Kasumi-1 (cell line): ENCODE data around the gene SLC6A13.
"Not testable (repeated sequence)": the region's sequence is repeated elsewhere in the genome, so short reads cannot be mapped to it uniquely, and the experiment has no call there.

Source experiments
- DNase-seq, 2 experiments: peaks; one replicate each; lab custom pipeline; 2025; lab: John Stamatoyannopoulos, UW

SLC6A13 gene

DNA sequence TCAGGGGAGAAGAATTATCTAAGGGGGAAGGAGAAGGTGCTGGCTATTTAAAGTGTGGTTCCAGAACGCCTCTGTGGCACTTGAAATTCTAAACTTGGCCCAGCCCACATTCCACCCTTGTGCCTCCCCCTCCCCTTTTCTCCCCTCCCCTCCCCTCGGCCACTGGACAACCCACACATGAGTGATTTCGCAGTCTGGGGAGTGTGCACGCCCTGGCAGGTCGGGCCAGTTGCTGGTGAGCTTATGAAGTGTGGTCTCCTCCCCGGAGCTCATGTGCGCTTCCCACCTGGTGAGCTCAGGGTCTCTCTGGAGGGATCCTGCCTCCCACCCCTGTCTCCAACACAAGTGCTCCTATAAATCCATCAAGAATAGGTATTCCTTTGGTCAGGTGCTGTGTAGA, at the start of gene SLC6A13:
Gene SLC6A13 (minus strand): TSS at position 20 of the 400 bp plus-strand sequence. CDS start 2,784 bp downstream, outside the sequence.
- DNase-seq = no peak

- no peak for DNase-seq
Observed at GRCh38 chr12:308511-308910, 45.9 kb upstream of the SLC6A13 start.

DNA sequence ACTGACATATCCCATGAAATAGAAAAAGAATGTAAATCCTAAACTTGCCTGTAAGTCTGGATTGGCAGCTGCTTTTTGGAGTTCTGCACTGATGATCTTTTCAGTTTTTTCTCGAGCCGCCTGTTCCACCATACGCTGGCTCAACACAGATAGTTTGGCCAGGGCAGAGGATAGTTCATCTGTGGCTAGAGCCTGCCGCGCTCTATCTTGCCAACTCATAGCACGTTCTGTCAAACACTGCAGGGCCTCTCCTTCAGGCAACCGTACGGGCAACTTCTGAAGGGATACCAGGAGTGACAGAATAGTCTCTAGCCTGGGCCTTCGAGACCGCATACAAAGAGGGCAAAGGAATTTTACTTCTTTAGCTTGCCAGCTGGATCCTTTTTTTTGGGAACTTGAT, 44.8 kb upstream of the SLC6A13 start:
- no peak for DNase-seq

- DNase-seq = no peak
Observed at GRCh38 chr12:304805-305204, 42.2 kb upstream of the SLC6A13 start.

- DNase-seq = not testable (repeated sequence)
Observed at GRCh38 chr12:302766-303165, 40.1 kb upstream of the SLC6A13 start.

GRCh38 chr12:300166-300565, 37.5 kb upstream of the SLC6A13 start:
- not testable (repeated sequence) for DNase-seq

GRCh38 chr12:299511-299910, 36.9 kb upstream of the SLC6A13 start:
- DNase-seq = not testable (repeated sequence)

- DNase-seq = not testable (repeated sequence)
Observed at GRCh38 chr12:298059-298458, 35.4 kb upstream of the SLC6A13 start.

DNA sequence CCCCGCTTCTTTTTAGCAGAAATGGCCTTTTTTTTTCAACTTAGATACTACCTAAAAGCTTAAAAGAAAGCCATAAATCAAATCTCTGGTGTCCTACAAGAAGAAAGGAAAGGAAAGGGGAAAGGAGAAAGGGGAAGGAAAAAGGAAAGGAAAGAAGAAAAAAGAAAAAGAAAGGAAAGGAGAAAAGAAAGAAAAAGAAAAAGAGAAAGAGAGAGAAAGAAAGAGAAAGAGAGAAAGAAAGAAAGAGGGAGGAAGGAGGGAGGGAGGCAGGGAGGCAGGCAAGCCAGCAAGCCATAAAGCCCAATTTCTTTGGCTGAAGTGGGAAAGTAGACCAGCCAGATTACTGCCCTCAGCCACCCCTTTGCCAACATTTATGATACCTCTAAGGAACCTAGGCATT, 32.5 kb upstream of the SLC6A13 start:
- no peak for DNase-seq

- DNase-seq = no peak
Observed at GRCh38 chr12:293199-293598, 30.6 kb upstream of the SLC6A13 start.

DNA sequence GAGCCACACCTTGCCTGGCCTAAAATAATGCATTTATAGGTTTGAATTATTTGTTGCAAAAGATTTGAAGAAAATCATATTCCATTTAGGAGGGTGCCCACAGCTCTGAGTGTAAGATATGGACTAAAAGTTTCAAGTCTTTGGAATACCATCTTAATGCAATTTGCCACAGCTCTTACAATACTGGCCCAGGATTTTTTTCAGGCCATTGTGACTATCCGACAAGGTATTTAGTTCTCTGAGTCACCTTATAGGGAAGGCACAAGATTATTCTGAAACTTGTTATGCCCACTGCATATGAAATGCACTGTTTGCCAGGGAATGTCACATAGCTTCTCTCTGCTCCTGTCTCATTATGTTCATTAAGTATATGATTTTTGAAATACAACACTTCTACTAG, 29.6 kb upstream of the SLC6A13 start:
- no peak for DNase-seq

- DNase-seq = no peak
Observed at GRCh38 chr12:291153-291723, 28.6 kb upstream of the SLC6A13 start.

DNA sequence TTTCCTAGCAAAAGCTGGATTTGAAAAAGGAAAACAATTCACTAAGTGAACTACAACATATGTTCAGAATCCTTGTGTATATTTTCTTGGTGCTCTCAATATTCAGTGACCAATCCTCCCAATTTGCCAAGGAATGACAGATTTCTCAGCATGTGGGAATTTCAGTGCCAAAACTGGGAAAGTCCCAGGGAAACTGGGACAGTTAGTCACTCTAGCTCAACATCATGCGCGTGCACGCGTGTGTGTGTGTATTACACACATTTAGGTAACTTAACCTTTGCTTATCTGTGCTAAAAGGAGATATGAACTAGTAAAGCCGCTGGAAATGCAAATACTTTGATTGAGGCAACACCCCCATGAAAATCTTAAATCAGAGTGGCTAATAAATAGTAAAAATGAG, 26.1 kb upstream of the SLC6A13 start:
- no peak for DNase-seq

DNA sequence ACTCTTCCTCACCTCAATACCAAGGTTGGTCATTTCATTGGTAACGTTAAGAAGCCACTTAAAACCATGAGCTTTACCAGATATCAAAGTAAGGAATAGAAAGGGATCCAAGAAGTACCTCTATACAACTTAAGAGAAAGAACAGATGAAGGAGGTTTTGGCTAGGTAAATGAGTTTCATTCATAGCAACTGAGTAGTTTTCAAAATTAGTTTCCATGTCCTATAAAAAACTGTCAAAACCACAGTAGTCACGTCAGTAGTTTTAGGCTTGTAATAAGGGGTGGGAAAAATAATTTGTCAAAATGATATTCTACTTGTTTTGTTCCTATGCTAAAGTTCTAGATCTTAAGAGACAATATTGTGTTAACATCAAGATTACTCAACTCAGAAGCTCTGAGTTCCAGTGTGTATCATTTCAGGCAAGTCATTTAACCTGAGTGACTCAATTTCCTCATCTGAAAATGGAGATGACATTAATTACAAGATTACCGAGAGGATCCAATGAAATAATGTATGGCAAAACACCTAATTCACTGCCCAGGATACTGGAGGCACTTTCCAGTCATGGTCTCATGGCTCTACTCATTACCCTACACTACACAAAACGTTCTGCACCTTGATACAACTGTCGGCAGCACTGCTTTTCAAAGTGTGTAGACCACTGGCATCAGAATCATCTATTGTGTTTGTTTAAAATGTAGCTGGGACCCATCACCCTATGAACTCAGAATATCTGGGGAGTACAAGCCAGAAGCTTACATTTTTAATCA, 24.1 kb upstream of the SLC6A13 start:
- no peak for DNase-seq

DNA sequence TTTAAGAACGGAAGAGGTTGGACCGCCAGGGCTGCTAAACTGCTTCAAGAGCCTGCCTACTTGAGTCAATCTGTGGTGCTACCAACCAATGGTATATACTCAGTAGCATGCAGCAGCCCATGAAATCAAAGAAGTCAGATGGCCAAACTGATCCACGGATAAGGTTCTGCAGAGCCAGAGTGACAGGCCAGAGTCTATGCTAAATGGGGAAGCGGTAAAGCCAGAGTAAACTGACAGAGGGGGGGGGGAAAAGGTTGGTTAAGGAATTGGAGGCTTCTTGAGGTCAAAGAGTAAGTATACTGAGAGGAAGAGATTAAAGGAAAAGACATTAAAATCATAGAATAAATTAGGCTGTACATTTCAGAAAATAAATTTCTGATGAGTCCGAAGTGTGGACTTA, 15.4 kb upstream of the SLC6A13 start:
- DNase-seq = no peak

DNA sequence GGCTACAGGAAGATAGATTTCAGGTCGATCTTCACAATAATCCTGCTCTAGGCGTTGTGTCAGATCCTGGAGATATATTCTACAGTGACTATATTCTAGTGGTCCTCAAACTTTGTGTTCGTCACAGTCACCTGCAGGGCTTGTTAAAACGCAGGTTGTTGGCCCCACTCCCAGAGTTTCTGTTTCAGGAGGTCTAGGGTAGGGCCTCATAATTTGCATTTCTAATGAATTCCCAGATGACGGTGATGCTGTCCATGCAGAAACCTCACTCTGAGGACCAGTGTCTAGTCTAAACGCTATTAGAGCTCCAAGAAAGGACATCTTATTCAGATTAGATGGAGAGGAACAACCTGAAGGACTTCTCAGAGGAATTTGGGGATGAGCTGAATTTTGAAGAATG, 13.2 kb upstream of the SLC6A13 start:
- no peak for DNase-seq

- DNase-seq = no peak
Observed at GRCh38 chr12:273382-273781, 10.7 kb upstream of the SLC6A13 start.

- DNase-seq = no peak
Observed at GRCh38 chr12:272942-273341, 10.3 kb upstream of the SLC6A13 start.

- DNase-seq = no peak
Observed at GRCh38 chr12:271161-271560, 8.5 kb upstream of the SLC6A13 start.

DNA sequence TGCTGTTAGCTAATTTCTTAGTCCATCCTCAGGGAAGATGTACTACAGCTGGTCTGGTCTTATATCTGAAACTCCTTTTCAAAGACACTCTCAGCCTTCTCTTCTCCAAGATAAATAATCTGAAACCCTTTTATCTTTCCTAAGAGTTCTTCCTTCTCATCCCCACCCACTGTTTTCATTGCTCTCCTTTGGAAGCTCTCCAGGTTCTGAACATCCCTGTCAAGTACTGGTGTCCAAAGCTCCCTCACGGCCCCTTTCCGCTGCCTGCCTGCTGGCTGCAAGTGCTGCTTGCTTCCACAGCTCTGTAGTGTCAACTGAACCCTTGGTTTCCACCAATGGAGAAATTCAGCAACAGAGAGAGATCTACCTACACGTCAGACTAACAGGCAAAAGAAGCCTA, 6.6 kb upstream of the SLC6A13 start:
- no peak for DNase-seq

DNA sequence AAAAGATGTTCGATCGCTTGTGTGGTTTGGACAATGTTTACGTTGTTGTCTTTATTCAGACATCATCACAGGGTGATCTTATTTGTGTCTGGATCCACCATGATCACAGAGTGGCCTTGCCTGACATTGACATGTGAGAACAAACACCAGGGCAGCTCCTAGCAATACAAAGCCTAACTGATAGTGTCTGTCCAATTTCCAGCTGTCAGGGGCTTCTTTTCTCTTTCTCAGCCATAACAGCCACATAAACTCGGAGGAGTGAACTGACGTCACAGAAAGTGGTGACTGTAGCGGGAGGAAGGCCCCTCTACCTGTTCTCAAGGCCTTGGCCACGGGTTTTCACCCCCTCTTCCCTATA, 5.8 kb upstream of the SLC6A13 start:
- DNase-seq = no peak

- DNase-seq = no peak
Observed at GRCh38 chr12:267581-268482, 5.2 kb upstream of the SLC6A13 start.

DNA sequence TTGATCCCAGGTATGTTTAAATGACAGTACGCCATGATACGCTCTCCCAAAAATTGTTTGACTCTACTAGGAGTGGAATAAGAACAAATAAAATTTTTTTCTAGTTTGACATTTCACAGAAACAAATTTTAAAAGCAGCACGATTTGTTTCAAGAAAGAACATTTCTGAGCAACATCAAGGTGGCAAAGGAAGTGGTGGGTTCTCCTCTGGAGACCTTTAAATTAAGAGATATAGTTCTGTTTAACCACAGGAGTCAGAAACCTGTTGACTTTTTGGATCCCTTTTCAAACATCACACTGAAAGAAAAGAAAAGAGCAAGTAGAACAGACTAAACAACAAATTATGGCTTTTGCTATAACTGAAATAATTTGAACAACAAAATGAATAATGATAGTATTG, 2.5 kb upstream of the SLC6A13 start:
- no peak for DNase-seq
